SW480 (cell line): ENCODE data around the gene MACROD1.
A peak's percentile ranks its signal among the peaks of the same experiment; 100 is the strongest.
"Not testable (repeated sequence)": the region's sequence is repeated elsewhere in the genome, so short reads cannot be mapped to it uniquely, and the experiment has no call there.

ENCODE experiments used
- DNase-seq: peaks from one replicate; pipeline ENCODE4 v3.0.0-alpha.2; 2016; ENCODE audit warnings: low spot score

Gene MACROD1

GRCh38 chr11:64056213-64056785, 109.6 kb downstream of the MACROD1 start:
- no peak for DNase-seq

DNA sequence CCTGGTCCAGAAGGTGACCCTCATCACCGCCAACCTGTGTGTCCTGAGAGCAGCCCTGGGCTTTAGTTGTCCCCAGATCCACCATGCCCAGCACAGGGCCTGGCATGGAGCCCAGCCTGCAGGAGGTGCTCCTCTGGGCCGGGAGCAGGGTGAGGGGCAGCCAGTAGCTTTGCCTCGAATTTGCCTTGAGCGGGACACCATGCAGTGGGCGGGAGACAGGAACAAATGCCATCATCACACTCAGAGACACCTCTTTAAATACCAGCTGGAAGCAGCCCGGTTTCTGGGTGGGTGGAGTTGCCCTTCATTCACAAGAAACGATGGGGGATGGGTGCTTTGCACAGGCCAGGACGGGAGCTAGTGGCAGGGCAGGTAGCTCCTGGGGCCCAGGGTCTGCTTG, 110.8 kb downstream of the MACROD1 start:
- DNase-seq = no peak

DNA sequence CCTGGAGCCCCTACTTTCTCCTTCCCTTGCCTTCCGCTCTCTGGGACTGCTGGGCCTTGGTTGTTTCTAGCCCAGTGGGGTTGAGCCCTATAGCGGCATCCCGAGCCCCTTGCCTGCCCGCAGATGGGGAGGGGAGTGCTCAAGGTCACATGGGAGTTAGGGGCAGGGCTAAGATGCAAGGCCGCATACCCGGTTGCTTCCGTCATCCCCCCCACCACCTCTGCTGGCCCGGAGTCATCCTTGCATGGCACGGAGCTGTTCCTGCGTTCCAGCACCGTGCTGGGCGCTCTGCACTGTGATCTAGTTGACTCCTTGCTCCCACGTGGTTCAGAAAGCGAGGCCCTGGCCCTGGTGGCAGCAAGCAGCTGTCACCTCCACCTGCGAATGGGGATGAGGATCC, 112.2 kb downstream of the MACROD1 start:
- no peak for DNase-seq

DNA sequence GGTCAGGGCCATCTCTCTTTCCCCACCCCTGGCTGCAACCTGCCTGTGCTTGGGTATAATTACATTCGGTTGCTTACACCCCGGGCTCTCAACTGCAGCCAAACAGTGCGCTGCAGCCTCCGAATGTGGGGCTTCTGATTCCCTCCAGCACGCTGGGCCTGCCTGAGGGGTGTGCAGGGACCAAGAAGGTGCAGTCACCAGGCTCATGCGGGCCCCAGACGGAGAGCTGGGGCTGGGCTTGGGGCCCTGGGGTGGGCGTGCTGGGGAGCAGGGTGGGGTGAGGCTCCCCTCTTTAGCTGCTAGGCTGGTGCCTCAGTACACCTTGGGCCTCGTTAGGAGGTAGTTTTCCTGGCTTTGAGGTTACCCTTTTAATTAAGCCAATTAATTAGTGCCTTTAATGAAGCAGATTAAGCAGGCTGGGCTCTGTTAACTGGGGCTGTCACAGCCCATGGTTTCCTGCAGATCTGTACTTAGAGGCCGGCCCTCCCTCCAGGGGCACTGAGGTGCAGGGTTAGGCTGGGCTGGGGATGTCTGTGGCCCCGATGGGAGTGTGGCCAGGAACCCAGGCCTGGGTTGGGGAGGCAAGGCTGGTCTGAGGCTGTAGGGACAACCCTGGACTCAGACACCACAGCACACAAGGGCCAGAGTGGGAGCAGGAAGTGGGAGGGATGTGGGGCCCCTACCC, 112.8 kb downstream of the MACROD1 start:
- no peak for DNase-seq

GRCh38 chr11:64052436-64052835, 113.5 kb downstream of the MACROD1 start:
- no peak for DNase-seq

- no peak for DNase-seq
These were observed 114.6 kb downstream of the MACROD1 start for GRCh38 chr11:64051297-64051696.

DNA sequence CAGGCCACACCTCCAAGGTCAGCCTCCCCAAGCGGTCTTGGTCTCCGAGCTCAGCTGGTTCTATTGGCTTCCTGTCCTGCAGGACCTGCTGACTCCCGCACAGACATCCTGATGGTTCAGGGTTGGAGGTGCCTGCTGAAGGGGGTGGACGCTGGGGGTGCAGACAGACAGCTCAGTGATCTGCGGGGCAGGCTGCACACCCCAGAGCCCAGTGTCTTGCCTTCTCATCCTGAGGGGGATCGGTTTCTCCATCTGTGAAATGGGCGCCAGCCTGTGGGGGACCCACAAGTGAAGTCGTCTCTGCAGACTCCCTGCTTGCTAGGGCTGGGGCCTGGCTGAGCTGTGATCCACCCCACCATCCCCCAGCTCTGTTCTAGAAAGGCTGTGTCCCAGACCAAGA, 116.4 kb downstream of the MACROD1 start:
- DNase-seq = no peak

GRCh38 chr11:64048042-64048854, 117.7 kb downstream of the MACROD1 start:
- DNase-seq = no peak

GRCh38 chr11:64047373-64047772, 118.5 kb downstream of the MACROD1 start:
- DNase-seq = not testable (repeated sequence)

DNA sequence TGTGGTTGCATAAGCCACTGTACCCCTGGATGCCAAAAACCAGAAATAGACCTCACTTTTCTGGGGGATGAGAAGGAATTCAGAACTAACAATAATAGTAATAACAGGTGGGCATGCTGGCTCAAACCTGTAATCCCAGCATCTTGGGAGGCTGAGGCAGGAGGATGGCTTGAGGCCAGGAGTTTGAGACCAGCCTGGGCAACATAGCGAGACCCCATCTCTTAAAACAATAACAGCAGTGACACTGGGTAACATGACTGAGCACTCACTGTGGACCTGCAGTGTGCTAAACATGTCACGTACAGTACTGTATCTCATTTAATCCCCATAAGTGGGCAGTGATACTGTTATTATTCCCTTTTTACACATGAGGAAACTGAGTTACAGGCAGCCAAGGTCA, 120.2 kb downstream of the MACROD1 start:
- no peak for DNase-seq

GRCh38 chr11:64044730-64045393, 121.1 kb downstream of the MACROD1 start:
- DNase-seq = no peak

DNA sequence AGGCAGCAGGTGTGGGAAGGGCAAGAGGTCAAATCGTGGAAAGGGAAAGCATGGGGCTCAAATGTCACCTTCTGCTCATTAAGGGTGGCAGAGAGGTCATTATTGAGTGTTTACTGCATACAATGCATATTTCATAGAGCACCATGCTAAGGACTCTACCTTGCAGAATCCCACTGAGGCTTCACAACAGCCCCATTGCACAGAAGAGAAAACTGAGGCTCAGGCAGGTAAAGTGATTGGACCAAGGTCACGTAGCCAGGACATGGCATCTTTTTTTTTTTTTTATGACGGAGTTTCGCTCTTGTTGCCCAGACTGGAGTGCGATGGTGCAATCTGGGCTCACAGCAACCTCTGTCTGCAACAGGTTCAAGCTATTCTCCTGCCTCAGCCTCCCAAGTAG, 122.4 kb downstream of the MACROD1 start:
- DNase-seq = no peak

GRCh38 chr11:64042301-64042700, 123.6 kb downstream of the MACROD1 start:
- DNase-seq = no peak

DNA sequence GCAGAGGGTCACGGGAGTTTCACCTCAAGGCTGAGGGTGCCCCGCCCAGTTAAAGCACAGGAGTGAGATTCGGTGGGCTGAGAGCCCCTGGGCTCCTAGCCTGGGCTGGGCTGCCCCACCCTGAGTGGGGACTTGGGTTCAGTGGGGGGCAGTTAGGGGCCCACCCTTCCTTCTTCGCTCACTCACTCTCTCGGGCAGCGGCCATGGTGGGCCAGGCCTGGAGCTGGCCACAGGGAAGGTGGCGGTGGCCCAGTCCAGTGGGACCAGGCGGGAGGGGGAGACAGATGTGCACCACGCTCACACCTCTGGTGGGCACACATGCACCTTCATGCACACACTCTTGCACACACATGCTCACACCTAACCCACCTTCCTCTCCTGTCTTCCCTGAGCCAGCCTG, 124.1 kb downstream of the MACROD1 start:
- no peak for DNase-seq

GRCh38 chr11:64040684-64041322, 125.1 kb downstream of the MACROD1 start:
- no peak for DNase-seq

- no peak for DNase-seq
These were observed 126.8 kb downstream of the MACROD1 start for GRCh38 chr11:64039012-64039665.

- DNase-seq = no peak
These were observed 127.4 kb downstream of the MACROD1 start for GRCh38 chr11:64038500-64038899.

GRCh38 chr11:64037027-64037634, 128.8 kb downstream of the MACROD1 start:
- no peak for DNase-seq

GRCh38 chr11:64036087-64037026, 129.6 kb downstream of the MACROD1 start:
- DNase-seq = peak; percentile 39

- no peak for DNase-seq
These were observed 130.3 kb downstream of the MACROD1 start, which contains the start of gene FLRT1 for GRCh38 chr11:64035576-64035975. Gene FLRT1 (plus strand): TSS chr11:64035931. CDS start chr11:64116268, 80,337 bp downstream.
